PC-9 (cell line): Measurements from ENCODE around the gene NEK4. TPM values are rescaled to one million over a fixed set of nuclear protein-coding genes. Genes with fewer than 3 reads are reported as not detected.
A peak's percentile ranks its signal among the peaks of the same experiment; 100 is the strongest.

Source experiments
- BruUV-seq: library from RNA; stranded (reverse); fragments of 400-500 nt; replicated peaks from 2 replicates; lab custom pipeline; 2021; lab: Mats Ljungman, UMichigan
- CTCF ChIA-PET: fragments of 300-600 bp; sonication (Branson Sonifier 250); formaldehyde crosslinking; loops from one replicate; lab custom pipeline; 2022; ENCODE audit warnings: antibody characterized with exemption; lab: Charles Lee
- POLR2A ChIA-PET: fragments of 300-600 bp; sonication (Branson Sonifier 250); formaldehyde crosslinking; loops from one replicate; lab custom pipeline; 2022; ENCODE audit warnings: antibody characterized with exemption; ENCODE audit not compliant: unreplicated experiment; lab: Charles Lee
- DNase-seq, 2 experiments: peaks; one replicate each; pipeline versions ENCODE4 v3.0.0 to v3.0.0-alpha.2; 2015 to 2022; ENCODE audit warnings: mixed read lengths in 1 of 2
- H2AFZ ChIP-seq: fragments of 200-600 bp; sonication (generic); 2 replicates; pipeline ENCODE4 v1.8.1; 2017; ENCODE audit warnings: antibody characterized with exemption
- H3F3A ChIP-seq: fragments of 200-600 bp; sonication (generic); 2 replicates; pipeline ENCODE4 v1.8.1; 2017; ENCODE audit warnings: antibody characterized with exemption, mild to moderate bottlenecking, low read depth; ENCODE audit not compliant: insufficient read depth
- H3K27ac ChIP-seq: fragments of 200-600 bp; sonication (generic); 2 replicates; pipeline ENCODE4 v1.6.1; 2016; ENCODE audit warnings: mixed run types
- H3K27me3 ChIP-seq: fragments of 200-600 bp; sonication (generic); 2 replicates; pipeline ENCODE4 v1.6.1; 2016; ENCODE audit warnings: low read depth, mixed run types; ENCODE audit not compliant: insufficient read depth
- H3K36me3 ChIP-seq: fragments of 200-600 bp; sonication (generic); 2 replicates; pipeline ENCODE4 v1.6.1; 2016; ENCODE audit warnings: low read depth, mixed run types
- H3K4me1 ChIP-seq: fragments of 200-600 bp; sonication (generic); replicated peaks from 2 replicates; pipeline ENCODE4 v1.6.1; 2016; ENCODE audit warnings: mixed run types; ENCODE audit not compliant: insufficient read depth
- H3K4me2 ChIP-seq: fragments of 200-600 bp; sonication (generic); 2 replicates; pipeline ENCODE4 v1.6.1; 2017; ENCODE audit warnings: mixed run types
- H3K4me3 ChIP-seq: fragments of 200-600 bp; sonication (generic); 2 replicates; pipeline ENCODE4 v1.6.1; 2016; ENCODE audit warnings: mixed run types
- H3K79me2 ChIP-seq: fragments of 200-600 bp; sonication (generic); 2 replicates; pipeline ENCODE4 v1.6.1; 2017; ENCODE audit warnings: low read depth, mixed run types
- H3K9me2 ChIP-seq: fragments of 200-600 bp; sonication (generic); 2 replicates; pipeline ENCODE4 v1.8.1; 2017; ENCODE audit warnings: mild to moderate bottlenecking; ENCODE audit not compliant: insufficient read depth
- H3K9me3 ChIP-seq: fragments of 200-600 bp; sonication (generic); 2 replicates; pipeline ENCODE4 v1.8.1; 2016; ENCODE audit warnings: low read depth; ENCODE audit not compliant: insufficient read depth
- H4K20me1 ChIP-seq: fragments of 200-600 bp; sonication (generic); 2 replicates; pipeline ENCODE4 v1.8.1; 2017; ENCODE audit not compliant: insufficient read depth
- CTCF ChIP-seq: fragments of 200-600 bp; sonication (generic); conservative IDR thresholded peaks from 2 replicates; pipeline ENCODE4 v1.6.1; 2017; ENCODE audit warnings: mixed run types, antibody characterized with exemption, mild to moderate bottlenecking, moderate library complexity
- EZH2 ChIP-seq: fragments of 200-600 bp; sonication (generic); IDR thresholded peaks from 2 replicates; pipeline ENCODE4 v1.8.0; 2017; ENCODE audit warnings: antibody characterized with exemption, low read depth
- intact Hi-C: fragments of 100-400 bp; cut with micrococcal nuclease; formaldehyde crosslinking; loops from one replicate; pipeline ENCODE4 v1.10.0; 2022; ENCODE audit not compliant: unreplicated experiment
- total RNA-seq: library from RNA; stranded (reverse); gene quantifications from 2 replicates; pipeline ENCODE4 v1.2.3, GENCODE V29; 2021

NEK4 gene
- total RNA-seq, 1 experiment from 2014 or later = 36.5 TPM

- H3K4me2 ChIP-seq = peak overlapping the region; percentile 89
- DNase-seq = no peak
- peaks cover 20% of the 10 kb centered on the region for H3K79me2 ChIP-seq
- 0 out of 2 replicates have a peak overlapping the region, but pooled peaks have one; percentile 53 for H3K27ac ChIP-seq
- 0 out of 2 replicates have a peak, but pooled peaks cover 9% of the 10 kb centered on the region for H3K4me1 ChIP-seq
- BruUV-seq = TSS peak; percentile 57
- peaks cover 15% of the 10 kb centered on the region; the same call in 1 of the 2 replicates for H3K36me3 ChIP-seq
- TF ChIP-seq CTCF (no peak), EZH2 (no peak)
- intact Hi-C loops = no loop called here
- H3K27me3 ChIP-seq = no peaks in the 10 kb centered on the region
- H3K9me3 ChIP-seq = no peaks in the 10 kb centered on the region
- CTCF ChIA-PET = no interaction called here
- H3K4me3 ChIP-seq = peak overlapping the region; percentile 94
- POLR2A ChIA-PET = no interaction called here
- H3F3A ChIP-seq = no peaks in the 10 kb centered on the region; the same call in 1 of the 2 replicates
- peak overlapping the region; percentile 97 for H2AFZ ChIP-seq
- H4K20me1 ChIP-seq = no peaks in the 10 kb centered on the region
- H3K9me2 ChIP-seq = no peaks in the 10 kb centered on the region
These were observed 819 bp downstream of the NEK4 start for GRCh38 chr3:52769786-52770455.

- Histone ChIP-seq H4K20me1 (no peaks in the 10 kb centered on the region), H3K36me3 (peaks cover 24% of the 10 kb centered on the region), H3K79me2 (0 out of 2 replicates have a peak, but pooled peaks cover 3% of the 10 kb centered on the region), H3K4me2 (peak overlapping the region; percentile 38; the same call in 1 of the 2 replicates), H3K4me3 (no peak overlapping the region), H3K27ac (peak overlapping the region; percentile 51; the same call in 1 of the 2 replicates), H2AFZ (no peak overlapping the region), H3K9me2 (no peaks in the 10 kb centered on the region), H3K4me1 (peaks cover 15% of the 10 kb centered on the region), H3K9me3 (no peaks in the 10 kb centered on the region), H3K27me3 (no peaks in the 10 kb centered on the region), H3F3A (peaks cover 20% of the 10 kb centered on the region; the same call in 1 of the 2 replicates)
- DNase-seq = peak in 1 of 2 experiments; percentile 81
- POLR2A ChIA-PET = no interaction called here
- no TSS peak for BruUV-seq
- intact Hi-C loops = no loop called here
- TF ChIP-seq EZH2 (no peak), CTCF (no peak)
- CTCF ChIA-PET = interaction anchor here (0.6 kb wide), 1 partner anchor 27 kb away, joined by 9 read pairs; no protein-coding TSS in a partner anchor
These were observed 7.3 kb downstream of the NEK4 start for GRCh38 chr3:52763466-52763865.

- H3K4me3 ChIP-seq = no peak overlapping the region
- H3K27ac ChIP-seq = no peak overlapping the region
- TF ChIP-seq EZH2 (no peak), CTCF (no peak)
- peaks cover 6% of the 10 kb centered on the region; the same call in 1 of the 2 replicates for H3F3A ChIP-seq
- no peak for DNase-seq
- ChIA-PET CTCF (no interaction called here), POLR2A (no interaction called here)
- intact Hi-C loops = no loop called here
- H3K79me2 ChIP-seq = no peaks in the 10 kb centered on the region
- peaks cover 8% of the 10 kb centered on the region; the same call in 1 of the 2 replicates for H3K4me1 ChIP-seq
- H3K36me3 ChIP-seq = no peaks in the 10 kb centered on the region; the same call in 1 of the 2 replicates
- no peak overlapping the region for H3K4me2 ChIP-seq
- H2AFZ ChIP-seq = no peak overlapping the region
- no peaks in the 10 kb centered on the region for H3K27me3 ChIP-seq
- H4K20me1 ChIP-seq = no peaks in the 10 kb centered on the region
- H3K9me3 ChIP-seq = no peaks in the 10 kb centered on the region
- BruUV-seq = no TSS peak
- no peaks in the 10 kb centered on the region for H3K9me2 ChIP-seq
These were observed 14.6 kb downstream of the NEK4 start for GRCh38 chr3:52756141-52756540.
